IgD-negative memory B cell (primary cell): ENCODE measurements around the gene SSC4D. TPM values are rescaled to one million over a fixed set of nuclear protein-coding genes. Genes with fewer than 3 reads are reported as not detected.
"Not testable (repeated sequence)": the region's sequence is repeated elsewhere in the genome, so short reads cannot be mapped to it uniquely, and the experiment has no call there.

Source experiments
- H3K27ac Mint-ChIP-seq, 3 donors: one replicate each; pipeline ENCODE4 v1.8.0; 2020 to 2022; ENCODE audit warnings: mild to moderate bottlenecking in 3 of 3, mixed read lengths in 3 of 3, moderate library complexity in 1 of 3
- H3K27me3 Mint-ChIP-seq: one replicate; pipeline ENCODE4 v1.8.0; 2021; ENCODE audit warnings: mixed read lengths
- H3K36me3 Mint-ChIP-seq: one replicate; pipeline ENCODE4 v1.8.0; 2020; ENCODE audit warnings: mild to moderate bottlenecking, mixed read lengths
- H3K4me1 Mint-ChIP-seq, 3 donors: one replicate each; pipeline ENCODE4 v1.8.0; 2020 to 2022; ENCODE audit warnings: mixed read lengths in 3 of 3, mild to moderate bottlenecking in 1 of 3
- H3K4me3 Mint-ChIP-seq, 4 donors: one replicate each; pipeline ENCODE4 v1.8.0; 2020 to 2022; ENCODE audit warnings: mild to moderate bottlenecking in 4 of 4, mixed read lengths in 4 of 4, moderate library complexity in 3 of 4
- H3K9me3 Mint-ChIP-seq, 3 donors: one replicate each; pipeline ENCODE4 v1.8.0; 2020 to 2021; ENCODE audit warnings: mixed read lengths in 3 of 3, mild to moderate bottlenecking in 1 of 3
- polyA plus RNA-seq: library from polyadenylated mRNA; unstranded; fragments of 300-500 nt; fragmentation: Illumina TruSeq; gene quantifications from one replicate; pipeline ENCODE4 v1.2.3, GENCODE V29; 2021

SSC4D gene
- polyA plus RNA-seq, 1 donor from 2014 or later = not detected

- peaks cover 1% of the 10 kb centered on the region for H3K27me3 Mint-ChIP-seq
- H3K4me3 Mint-ChIP-seq = no peak overlapping the region
- no peaks in the 10 kb centered on the region for H3K9me3 Mint-ChIP-seq
- peaks cover 2% of the 10 kb centered on the region for H3K36me3 Mint-ChIP-seq
- H3K4me1 Mint-ChIP-seq = peaks cover 17 to 21% (median 20%) of the 10 kb centered on the region in 3 donors
- no peak overlapping the region for H3K27ac Mint-ChIP-seq
Observed at GRCh38 chr7:76400248-76400647, 9.2 kb downstream of the SSC4D start.

- Mint-ChIP-seq H3K36me3 (no peaks in the 10 kb centered on the region), H3K4me3 (peak overlapping the region; percentile 69 to 89 (median 84)), H3K4me1 (peaks cover 14 to 21% (median 20%) of the 10 kb centered on the region in 3 donors), H3K27me3 (no peaks in the 10 kb centered on the region), H3K27ac (peak overlapping the region in 2 of 3 donors; percentile 65 to 83), H3K9me3 (no peaks in the 10 kb centered on the region)
Observed at GRCh38 chr7:76397409-76398183, 11.9 kb downstream of the SSC4D start.

DNA sequence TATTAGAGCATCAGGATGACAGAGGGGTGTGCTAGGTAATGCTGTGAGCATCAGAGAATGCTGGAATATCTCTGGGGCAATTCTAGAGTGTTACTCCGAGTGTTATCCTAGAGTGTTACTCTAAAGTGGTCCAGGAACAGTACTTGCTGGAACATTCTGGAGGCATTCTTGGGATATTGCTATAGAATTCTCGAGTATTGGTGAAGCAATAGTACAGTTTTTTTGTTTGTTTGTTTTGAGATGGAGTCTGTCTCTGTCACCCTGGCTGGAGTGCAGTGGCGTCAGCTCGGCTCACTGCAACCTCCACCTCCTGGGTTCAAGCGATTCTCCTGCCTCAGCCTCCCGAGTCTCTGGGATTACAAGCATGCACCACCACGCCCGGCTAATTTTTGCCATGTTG, 12.6 kb downstream of the SSC4D start:
- H3K27me3 Mint-ChIP-seq = no peaks in the 10 kb centered on the region
- H3K27ac Mint-ChIP-seq = peak overlapping the region in 2 of 3 donors; percentile 23 to 65
- peak overlapping the region; percentile 60 to 89 (median 74) for H3K4me3 Mint-ChIP-seq
- no peaks in the 10 kb centered on the region for H3K36me3 Mint-ChIP-seq
- H3K4me1 Mint-ChIP-seq = peaks cover 16 to 21% (median 21%) of the 10 kb centered on the region in 3 donors
- H3K9me3 Mint-ChIP-seq = no peaks in the 10 kb centered on the region

DNA sequence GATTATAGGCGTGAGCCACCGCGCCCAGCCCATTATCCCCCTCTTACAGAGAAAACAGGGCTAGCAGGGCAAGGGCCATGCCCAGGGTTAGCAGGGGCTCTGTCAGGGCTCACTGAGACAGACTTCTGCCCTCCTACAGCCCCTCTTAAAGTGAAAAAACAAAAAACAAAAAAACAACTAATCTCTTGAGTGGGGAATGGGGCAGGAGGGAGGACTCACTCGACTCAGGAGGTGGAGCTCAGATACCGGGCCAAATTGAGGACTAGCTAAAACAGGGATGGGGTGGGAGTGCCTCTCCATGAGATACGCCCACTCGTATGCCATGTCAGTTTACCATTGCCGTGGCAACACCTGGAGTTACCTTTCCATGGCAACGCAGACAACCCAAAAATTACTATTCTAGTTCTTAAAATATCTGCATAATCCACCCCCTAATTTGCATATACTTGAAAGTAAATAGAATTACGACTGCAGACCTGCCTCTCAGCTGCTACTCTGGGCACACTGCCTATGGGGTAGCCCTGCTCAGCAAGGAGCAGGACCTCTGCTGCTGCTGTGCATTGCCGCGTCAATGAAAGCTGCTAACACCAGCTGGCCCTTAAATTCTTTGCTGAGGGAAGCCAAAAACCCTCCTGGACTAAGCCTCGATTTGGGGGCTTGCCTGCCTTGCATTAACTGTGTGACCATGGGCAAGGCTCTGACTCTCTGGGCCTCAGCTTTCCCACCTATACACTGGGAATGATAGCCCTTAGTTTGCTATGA, 13.4 kb downstream of the SSC4D start:
- Mint-ChIP-seq H3K4me3 (peak overlapping the region in 2 of 4 donors; percentile 37 to 69), H3K27me3 (no peaks in the 10 kb centered on the region), H3K36me3 (no peaks in the 10 kb centered on the region), H3K27ac (peak overlapping the region in 2 of 3 donors; percentile 69 to 86), H3K4me1 (peaks cover 16 to 21% (median 20%) of the 10 kb centered on the region in 3 donors), H3K9me3 (no peaks in the 10 kb centered on the region)

DNA sequence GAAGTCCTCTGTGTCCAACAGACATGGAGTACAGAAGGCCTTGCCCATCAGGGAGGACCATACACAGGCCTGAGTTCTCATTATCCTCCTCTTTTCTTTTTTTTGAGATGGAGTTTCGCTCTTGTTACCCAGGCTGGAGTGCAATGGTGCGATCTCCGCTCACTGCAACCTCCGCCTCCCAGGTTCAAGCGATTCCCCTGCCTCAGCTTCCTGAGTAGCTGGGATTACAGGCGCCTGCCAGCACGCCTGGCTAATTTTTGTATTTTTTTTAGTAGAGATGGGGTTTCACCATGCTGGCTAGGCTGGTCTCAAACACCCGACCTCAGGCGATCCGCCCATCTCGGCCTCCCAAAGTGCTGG, 13.9 kb downstream of the SSC4D start:
- not testable (repeated sequence) for H3K27me3 Mint-ChIP-seq, H3K9me3 Mint-ChIP-seq, H3K36me3 Mint-ChIP-seq
- peak overlapping the region in 2 of 4 donors; percentile 63 to 72 for H3K4me3 Mint-ChIP-seq
- peak overlapping the region in 1 of 3 donors; percentile 86 for H3K27ac Mint-ChIP-seq
- peaks cover 16 to 21% (median 17%) of the 10 kb centered on the region in 3 donors for H3K4me1 Mint-ChIP-seq

- Mint-ChIP-seq H3K27ac (peak overlapping the region in 1 of 3 donors; percentile 86), H3K36me3 (no peaks in the 10 kb centered on the region)
Observed at GRCh38 chr7:76394957-76395356, 14.5 kb downstream of the SSC4D start.

GRCh38 chr7:76393116-76394031, 16.1 kb downstream of the SSC4D start:
- peak overlapping the region; percentile 85 to 97 (median 85) for H3K27ac Mint-ChIP-seq
- H3K4me3 Mint-ChIP-seq = peak overlapping the region; percentile 84 to 94 (median 88)
- H3K27me3 Mint-ChIP-seq = no peaks in the 10 kb centered on the region
- no peaks in the 10 kb centered on the region for H3K9me3 Mint-ChIP-seq
- H3K4me1 Mint-ChIP-seq = peaks cover 16 to 21% (median 17%) of the 10 kb centered on the region in 3 donors
- no peaks in the 10 kb centered on the region for H3K36me3 Mint-ChIP-seq

More at GRCh38 chr7:76394957-76395356, 14.5 kb downstream of the SSC4D start:
- Mint-ChIP-seq H3K4me1 (peaks cover 16 to 21% (median 17%) of the 10 kb centered on the region in 3 donors), H3K4me3 (peak overlapping the region in 2 of 4 donors; percentile 46 to 72), H3K9me3 (no peaks in the 10 kb centered on the region), H3K27me3 (no peaks in the 10 kb centered on the region)

DNA sequence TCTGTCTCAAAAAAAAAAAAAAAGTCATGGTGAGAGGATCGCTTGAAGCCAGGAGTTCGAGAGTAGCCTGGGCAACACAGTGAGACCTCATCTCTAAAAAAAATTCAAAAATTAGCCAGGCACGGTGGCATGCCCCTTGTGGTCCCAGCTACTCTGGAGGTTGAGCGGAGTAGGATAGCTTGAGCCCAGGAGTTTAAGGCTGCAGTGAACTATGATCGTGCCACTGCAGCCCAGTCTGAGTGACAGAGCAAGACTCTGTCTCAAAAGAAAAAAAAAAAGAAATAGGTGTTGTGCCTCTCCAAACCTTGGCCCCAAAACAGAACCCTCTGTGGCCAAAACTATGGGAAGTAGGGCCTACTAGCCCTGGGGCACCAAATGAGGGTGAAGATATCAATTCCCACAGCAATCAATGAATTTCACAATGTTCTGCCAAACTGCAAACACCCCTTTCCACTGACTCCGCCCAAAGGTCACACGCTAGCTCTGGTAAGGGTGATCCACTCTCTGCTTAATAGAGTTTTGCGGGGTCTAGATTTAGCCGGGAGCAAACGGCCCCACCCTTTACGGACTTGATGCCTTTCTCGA, 16.9 kb downstream of the SSC4D start:
- Mint-ChIP-seq H3K9me3 (no peaks in the 10 kb centered on the region), H3K4me3 (peak overlapping the region; percentile 84 to 94 (median 86)), H3K4me1 (peaks cover 13 to 23% (median 17%) of the 10 kb centered on the region in 3 donors), H3K27ac (peak overlapping the region; percentile 71 to 97 (median 85)), H3K36me3 (peaks cover 2% of the 10 kb centered on the region), H3K27me3 (no peaks in the 10 kb centered on the region)

- no peaks in the 10 kb centered on the region for H3K9me3 Mint-ChIP-seq
- H3K36me3 Mint-ChIP-seq = peaks cover 2% of the 10 kb centered on the region
- H3K27me3 Mint-ChIP-seq = no peaks in the 10 kb centered on the region
- peak overlapping the region in 2 of 4 donors; percentile 17 to 18 for H3K4me3 Mint-ChIP-seq
- H3K27ac Mint-ChIP-seq = peak overlapping the region in 1 of 3 donors; percentile 59
- peaks cover 10 to 18% (median 12%) of the 10 kb centered on the region in 3 donors for H3K4me1 Mint-ChIP-seq
Observed at GRCh38 chr7:76390092-76390491, 19.4 kb downstream of the SSC4D start.

- not testable (repeated sequence) for H3K27me3 Mint-ChIP-seq, H3K9me3 Mint-ChIP-seq, H3K36me3 Mint-ChIP-seq
- peaks cover 7 to 12% (median 11%) of the 10 kb centered on the region in 3 donors for H3K4me1 Mint-ChIP-seq
- peak overlapping the region in 2 of 3 donors; percentile 10 to 77 for H3K27ac Mint-ChIP-seq
- H3K4me3 Mint-ChIP-seq = peak overlapping the region in 2 of 4 donors; percentile 43 to 84
Observed at GRCh38 chr7:76387789-76388188, 21.7 kb downstream of the SSC4D start.

- Mint-ChIP-seq H3K9me3 (no peaks in the 10 kb centered on the region), H3K36me3 (peaks cover 2% of the 10 kb centered on the region), H3K27ac (no peak overlapping the region), H3K4me3 (peak overlapping the region in 1 of 4 donors; percentile 31), H3K4me1 (peaks cover 4 to 10% (median 7%) of the 10 kb centered on the region in 3 donors), H3K27me3 (no peaks in the 10 kb centered on the region)
Observed at GRCh38 chr7:76386691-76387260, 22.7 kb downstream of the SSC4D start.

DNA sequence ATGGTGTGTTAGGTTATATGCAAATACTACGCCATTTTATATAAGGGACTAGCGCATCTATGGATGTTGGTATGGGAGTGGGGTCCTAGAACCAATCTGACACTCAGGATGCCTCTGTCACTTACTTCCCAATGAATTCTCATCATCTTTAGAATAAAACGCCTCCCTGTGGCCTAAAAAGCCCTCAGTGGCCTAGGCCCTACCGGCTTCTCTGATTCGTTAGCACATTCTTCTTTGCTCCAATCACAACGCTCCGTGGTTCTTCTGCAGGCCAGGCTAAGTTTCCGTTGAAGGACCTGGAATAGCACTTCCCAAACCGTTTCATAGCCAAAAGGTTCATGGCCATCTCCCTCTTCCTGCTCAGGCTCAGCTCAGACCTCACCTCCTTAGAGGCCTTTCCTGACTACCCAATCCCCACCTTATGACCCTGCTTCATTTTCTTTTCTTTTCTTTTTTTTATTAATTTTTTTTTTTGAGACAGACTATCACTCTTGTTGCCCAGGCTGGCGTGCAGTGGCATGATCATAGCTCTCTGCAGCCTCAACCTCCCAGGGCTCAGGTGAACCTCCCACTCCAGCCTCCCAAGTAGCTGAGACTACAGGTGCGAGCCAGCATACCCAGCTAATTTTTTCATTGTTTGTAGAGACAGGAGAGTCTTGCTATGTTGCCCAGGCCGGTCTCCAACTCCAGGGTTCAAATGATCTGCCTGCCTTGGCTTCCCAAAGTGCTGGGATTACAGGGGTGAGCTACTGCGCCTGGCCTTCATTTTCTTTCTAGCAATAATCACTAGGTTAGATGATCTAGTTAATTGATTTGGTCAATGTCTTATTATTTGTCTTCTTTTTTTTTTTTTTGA, 26.2 kb downstream of the SSC4D start:
- H3K9me3 Mint-ChIP-seq = no peaks in the 10 kb centered on the region
- peaks cover 1% of the 10 kb centered on the region for H3K36me3 Mint-ChIP-seq
- H3K27me3 Mint-ChIP-seq = no peaks in the 10 kb centered on the region
- H3K27ac Mint-ChIP-seq = no peak overlapping the region
- peak overlapping the region in 1 of 4 donors; percentile 32 for H3K4me3 Mint-ChIP-seq
- peaks cover 4 to 11% (median 8%) of the 10 kb centered on the region in 3 donors for H3K4me1 Mint-ChIP-seq

- Mint-ChIP-seq H3K27me3 (no peaks in the 10 kb centered on the region), H3K36me3 (no peaks in the 10 kb centered on the region), H3K4me3 (peak overlapping the region in 2 of 4 donors; percentile 52 to 68), H3K27ac (no peak overlapping the region), H3K4me1 (peaks cover 1 to 7% (median 5%) of the 10 kb centered on the region in 3 donors), H3K9me3 (no peaks in the 10 kb centered on the region)
Observed at GRCh38 chr7:76381814-76382213, 27.7 kb downstream of the SSC4D start.
